Liver (tissue), 9 donors: ENCODE data around the gene ZBTB21. TPM values are rescaled to one million over a fixed set of nuclear protein-coding genes. Genes with fewer than 3 reads are reported as not detected.
A peak's percentile ranks its signal among the peaks of the same experiment; 100 is the strongest.

Source experiments
- DNase-seq: peaks from one replicate; pipeline ENCODE4 v3.0.0-alpha.2; 2017; ENCODE audit warnings: low spot score
- H3K27ac ChIP-seq, 2 donors: one replicate each; pipeline ENCODE4 v1.7.0; 2013; ENCODE audit warnings: inconsistent platforms in 2 of 2, low read length in 2 of 2, control low read depth in 1 of 2, low read depth in 1 of 2, mild to moderate bottlenecking in 1 of 2
- H3K27me3 ChIP-seq, 4 donors: one replicate each; pipeline versions ENCODE4 v1.6.1 to v1.7.0; 2013; ENCODE audit warnings: low read length in 3 of 4, inconsistent platforms in 1 of 4, mild to moderate bottlenecking in 1 of 4, moderate library complexity in 1 of 4; ENCODE audit not compliant: control insufficient read depth in 4 of 4, insufficient read depth in 4 of 4
- H3K36me3 ChIP-seq, 4 donors: one replicate each; pipeline versions ENCODE4 v1.6.1 to v1.7.0; 2013; ENCODE audit warnings: low read length in 3 of 4, mild to moderate bottlenecking in 3 of 4, low read depth in 1 of 4, moderate library complexity in 1 of 4; ENCODE audit not compliant: control insufficient read depth in 4 of 4, insufficient read depth in 3 of 4
- H3K4me1 ChIP-seq, 4 donors: one replicate each; pipeline versions ENCODE4 v1.6.1 to v1.7.0; 2013; ENCODE audit warnings: low read length in 3 of 4, mild to moderate bottlenecking in 3 of 4, moderate library complexity in 1 of 4; ENCODE audit not compliant: control insufficient read depth in 4 of 4, insufficient read depth in 4 of 4
- H3K4me3 ChIP-seq, 3 donors: one replicate each; pipeline versions ENCODE4 v1.6.1 to v1.7.0; 2013; ENCODE audit warnings: low read length in 3 of 3, control low read depth in 1 of 3, low read depth in 1 of 3, mild to moderate bottlenecking in 1 of 3
- H3K9ac ChIP-seq, 2 donors: one replicate each; pipeline ENCODE4 v1.7.0; 2013; ENCODE audit warnings: low read length in 2 of 2, mild to moderate bottlenecking in 2 of 2, moderate library complexity in 2 of 2, control low read depth in 1 of 2, low read depth in 1 of 2
- H3K9me3 ChIP-seq, 4 donors: one replicate each; pipeline versions ENCODE4 v1.6.1 to v1.7.0; 2013; ENCODE audit warnings: low read length in 3 of 4; ENCODE audit not compliant: control insufficient read depth in 4 of 4
- ATF3 ChIP-seq: IDR thresholded peaks from 2 replicates; pipeline ENCODE4 v1.6.1; 2016; ENCODE audit warnings: antibody characterized with exemption
- EGR1 ChIP-seq, 2 donors: IDR thresholded peaks; 2 replicates each; pipeline ENCODE4 v1.6.1; 2016 to 2018; ENCODE audit warnings: antibody characterized with exemption in 2 of 2, low read depth in 2 of 2
- FOXA2 ChIP-seq: IDR thresholded peaks from 2 replicates; pipeline ENCODE4 v1.6.1; 2016; ENCODE audit warnings: antibody characterized with exemption
- GABPA ChIP-seq, 2 donors: IDR thresholded peaks in 1 of 2; conservative IDR thresholded peaks in 1 of 2; 2 replicates each; pipeline ENCODE4 v1.6.1; 2016; ENCODE audit warnings: antibody characterized with exemption in 2 of 2, mild to moderate bottlenecking in 1 of 2, moderate library complexity in 1 of 2
- HNF4A ChIP-seq, 2 donors: conservative IDR thresholded peaks; 2 replicates each; pipeline ENCODE4 v1.6.1; 2016; ENCODE audit warnings: antibody characterized with exemption in 2 of 2, mild to moderate bottlenecking in 2 of 2
- MAX ChIP-seq: IDR thresholded peaks from 2 replicates; pipeline ENCODE4 v1.6.1; 2016; ENCODE audit warnings: antibody characterized with exemption
- RAD21 ChIP-seq, 2 donors: IDR thresholded peaks; 2 replicates each; pipeline ENCODE4 v1.6.1; 2016; ENCODE audit warnings: antibody characterized with exemption in 2 of 2, mild to moderate bottlenecking in 2 of 2
- RXRA ChIP-seq, 2 donors: IDR thresholded peaks; 2 replicates each; pipeline ENCODE4 v1.6.1; 2017 to 2018; ENCODE audit warnings: antibody characterized with exemption in 2 of 2, mild to moderate bottlenecking in 1 of 2
- SP1 ChIP-seq: IDR thresholded peaks from 2 replicates; pipeline ENCODE4 v1.6.1; 2018; ENCODE audit warnings: antibody characterized with exemption, mild to moderate bottlenecking
- TAF1 ChIP-seq: conservative IDR thresholded peaks from 2 replicates; pipeline ENCODE4 v1.6.1; 2016; ENCODE audit warnings: antibody characterized with exemption, mild to moderate bottlenecking
- YY1 ChIP-seq: IDR thresholded peaks from 2 replicates; pipeline ENCODE4 v1.6.1; 2016; ENCODE audit warnings: antibody characterized with exemption, mild to moderate bottlenecking
- WGBS: extraction: QIAGEN DNeasy Blood & Tissue Kit; methylation state at CpG from one replicate; pipeline ENCODE4 v1.1.7; 2013; 5-methylcytosine and 5-hydroxymethylcytosine counted together
- polyA plus RNA-seq, 2 donors: library from polyadenylated mRNA; stranded (reverse) in 1 of 2; unstranded in 1 of 2; fragments of 200-250 nt in 1 of 2; fragments of >200 nt in 1 of 2; fragmentation: Nextera tagmentation in 1 of 2; extraction: Ambion mirVana in 1 of 2; gene quantifications; one replicate each; pipeline versions ENCODE4 v1.2.1 to v1.2.3, GENCODE V29; 2013 to 2015
- total RNA-seq, 2 donors: library from RNA; depleted of rRNA; stranded (reverse); fragments of >200 nt; gene quantifications; one replicate each; pipeline ENCODE4 v1.2.3, GENCODE V29; 2014
- TF ChIP-seq, protein P1 (sequence below): fragments of 150-350 bp; IDR thresholded peaks from 2 replicates; pipeline ENCODE4 v1.5.1; 2017; ENCODE audit warnings: improper control_type of control experiment, low read depth, low read length; ENCODE audit not compliant: missing input control
- donor health status: healthy.
- donor health status: healthy.
- donor health status: healthy.
- donor health status: healthy.
- donor health status: healthy.

Gene ZBTB21
- total and polyA plus RNA-seq, 4 donors, result 3.1 to 14.1 (median 4.0) TPM

- Histone ChIP-seq H3K9me3 (no peaks in the 10 kb centered on the region), H3K36me3 (no peaks in the 10 kb centered on the region), H3K4me1 (peaks cover 4 to 12% (median 11%) of the 10 kb centered on the region in 4 donors), H3K9ac (no peak overlapping the region), H3K27me3 (no peaks in the 10 kb centered on the region), H3K27ac (peak overlapping the region in 1 of 2 donors; percentile 67), H3K4me3 (no peak overlapping the region)
- TF ChIP-seq, protein P1, sequence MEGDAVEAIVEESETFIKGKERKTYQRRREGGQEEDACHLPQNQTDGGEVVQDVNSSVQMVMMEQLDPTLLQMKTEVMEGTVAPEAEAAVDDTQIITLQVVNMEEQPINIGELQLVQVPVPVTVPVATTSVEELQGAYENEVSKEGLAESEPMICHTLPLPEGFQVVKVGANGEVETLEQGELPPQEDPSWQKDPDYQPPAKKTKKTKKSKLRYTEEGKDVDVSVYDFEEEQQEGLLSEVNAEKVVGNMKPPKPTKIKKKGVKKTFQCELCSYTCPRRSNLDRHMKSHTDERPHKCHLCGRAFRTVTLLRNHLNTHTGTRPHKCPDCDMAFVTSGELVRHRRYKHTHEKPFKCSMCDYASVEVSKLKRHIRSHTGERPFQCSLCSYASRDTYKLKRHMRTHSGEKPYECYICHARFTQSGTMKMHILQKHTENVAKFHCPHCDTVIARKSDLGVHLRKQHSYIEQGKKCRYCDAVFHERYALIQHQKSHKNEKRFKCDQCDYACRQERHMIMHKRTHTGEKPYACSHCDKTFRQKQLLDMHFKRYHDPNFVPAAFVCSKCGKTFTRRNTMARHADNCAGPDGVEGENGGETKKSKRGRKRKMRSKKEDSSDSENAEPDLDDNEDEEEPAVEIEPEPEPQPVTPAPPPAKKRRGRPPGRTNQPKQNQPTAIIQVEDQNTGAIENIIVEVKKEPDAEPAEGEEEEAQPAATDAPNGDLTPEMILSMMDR, result no peak
- TF ChIP-seq HNF4A (conservative IDR thresholded peaks at IDR 0.05) (no peak), RAD21 (IDR thresholded peaks at IDR 0.05) (no peak), FOXA2 (no peak), TAF1 (no peak), RXRA (IDR thresholded peaks at IDR 0.05) (no peak), GABPA (IDR thresholded peaks at IDR 0.05 in 1 of 2, conservative IDR thresholded peaks at IDR 0.05 in 1 of 2) (no peak), YY1 (no peak), EGR1 (IDR thresholded peaks at IDR 0.05; ENCODE audit: low read depth in 2 of 2) (no peak)
- 96% methylated on average over 20 of the region's 20 CpGs for WGBS
- no peak for DNase-seq
Measured at GRCh38 chr21:41954654-41955499, 55.3 kb downstream of the ZBTB21 start.

DNA sequence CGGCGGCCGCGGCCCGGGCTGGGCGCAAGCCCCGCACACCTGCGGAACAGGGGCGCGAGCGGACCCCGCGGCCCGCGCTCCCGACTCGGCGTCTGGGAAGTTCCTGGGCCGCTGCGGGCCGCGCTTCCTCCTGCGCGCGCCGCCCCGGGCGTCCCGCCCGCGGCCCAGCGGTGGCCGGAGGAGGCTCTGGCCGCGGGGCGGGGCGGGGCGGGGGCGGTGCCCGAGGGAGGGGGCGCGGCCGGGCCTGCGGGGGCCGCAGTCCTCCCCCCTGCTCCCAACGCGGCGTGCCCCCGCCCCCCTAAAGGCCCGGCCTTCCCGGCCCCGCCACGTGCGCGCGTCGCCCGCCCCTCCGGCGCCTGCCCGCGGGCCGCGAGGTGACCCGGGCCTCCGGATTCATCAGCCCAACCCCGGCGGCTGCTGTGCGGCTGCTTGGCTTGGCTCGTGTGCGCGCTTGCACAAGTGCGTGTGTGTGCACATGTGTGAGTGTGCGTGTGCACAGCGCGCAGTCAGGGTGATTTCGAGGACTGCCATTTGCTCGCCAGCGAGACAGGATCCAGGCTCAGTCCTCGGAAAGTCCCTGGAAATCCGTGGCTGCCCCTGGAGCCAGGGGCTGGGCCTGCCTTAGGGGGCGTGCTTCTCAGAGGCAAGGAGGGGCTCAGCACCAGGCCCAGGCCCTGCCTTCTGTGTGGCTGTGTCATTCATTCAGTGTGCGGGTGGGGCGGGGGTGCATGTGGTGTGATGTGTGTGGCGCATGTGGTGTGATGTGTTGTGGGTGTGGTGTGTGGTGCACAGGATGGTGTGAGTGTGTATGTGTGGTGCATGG is 56.1 kb downstream of the ZBTB21 start, which contains the start of gene C2CD2:
C2CD2 (minus strand) TSS at position 188 of the 823 bp plus-strand sequence. CDS start 370 bp downstream, outside the sequence.
- Histone ChIP-seq H3K27ac (peak within 1 kb of the TSS; percentile 60 to 67), H3K4me3 (peak within 1 kb of the TSS; percentile 14 to 80 (median 63)), H3K27me3 (no peaks in the 10 kb centered on the region), H3K9me3 (no peaks in the 10 kb centered on the region), H3K9ac (peak within 1 kb of the TSS in 1 of 2 donors; percentile 6), H3K36me3 (no peaks in the 10 kb centered on the region), H3K4me1 (peaks cover 4 to 12% (median 11%) of the 10 kb centered on the region in 4 donors)
- TF ChIP-seq, protein P1, result no peak
- TF ChIP-seq EGR1 (IDR thresholded peaks at IDR 0.05; ENCODE audit: low read depth in 2 of 2) (no peak), RXRA (IDR thresholded peaks at IDR 0.05) (no peak), SP1 (no peak), ATF3 (no peak), MAX (no peak)
- peak; percentile 59 for DNase-seq
- 6% methylated on average over 85 of the region's 85 CpGs for whole genome bisulfite sequencing
